Gastroesophageal sphincter (tissue), 3 donors: Measurements from ENCODE around the gene TXNL4B.

ENCODE experiments used
- EP300 ChIP-seq: sonication (generic); formaldehyde crosslinking; IDR thresholded peaks from one replicate; pipeline ENCODE4 v1.6.1; 2017; ENCODE audit warnings: antibody characterized with exemption, mild to moderate bottlenecking
- POLR2A ChIP-seq, 2 donors: fragments of 450-650 bp; IDR thresholded peaks; one replicate each; pipeline ENCODE4 v1.6.1; 2017; ENCODE audit warnings: antibody characterized with exemption in 2 of 2, mild to moderate bottlenecking in 2 of 2, moderate library complexity in 1 of 2
- POLR2AphosphoS5 ChIP-seq: sonication (generic); formaldehyde crosslinking; IDR thresholded peaks from one replicate; pipeline ENCODE4 v1.6.1; 2017; ENCODE audit warnings: antibody characterized with exemption
- TF ChIP-seq, protein P1 (sequence below), 4 experiments: fragments of 200-600 bp in 2 of 4; fragments of 450-650 bp in 2 of 4; sonication (generic) in 1 of 4; IDR thresholded peaks; one replicate each; pipeline ENCODE4 v1.5.1; 2017 to 2019; ENCODE audit warnings: antibody characterized with exemption in 4 of 4, mild to moderate bottlenecking in 2 of 4, moderate library complexity in 2 of 4

DNA sequence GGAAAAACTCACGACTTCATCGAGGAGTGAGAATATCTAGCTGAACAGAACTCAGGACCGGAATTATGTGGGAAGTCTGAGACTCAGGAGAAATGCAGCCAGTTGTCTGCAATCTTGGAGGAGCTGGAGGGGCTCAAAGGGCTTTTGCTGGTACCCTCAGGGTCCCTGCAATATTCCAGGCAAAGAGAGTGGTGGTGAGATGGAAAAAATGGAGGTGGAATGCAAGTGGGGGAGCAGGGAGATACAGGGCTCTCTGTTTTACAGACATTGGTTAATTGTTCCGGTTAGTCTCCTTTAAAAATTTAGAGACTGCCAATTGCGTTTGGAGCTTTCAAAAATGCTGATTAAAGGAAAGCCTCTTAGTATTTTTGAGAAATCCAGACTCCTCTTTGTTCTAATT is 57.3 kb downstream of the TXNL4B start:
- TF ChIP-seq, protein P1, sequence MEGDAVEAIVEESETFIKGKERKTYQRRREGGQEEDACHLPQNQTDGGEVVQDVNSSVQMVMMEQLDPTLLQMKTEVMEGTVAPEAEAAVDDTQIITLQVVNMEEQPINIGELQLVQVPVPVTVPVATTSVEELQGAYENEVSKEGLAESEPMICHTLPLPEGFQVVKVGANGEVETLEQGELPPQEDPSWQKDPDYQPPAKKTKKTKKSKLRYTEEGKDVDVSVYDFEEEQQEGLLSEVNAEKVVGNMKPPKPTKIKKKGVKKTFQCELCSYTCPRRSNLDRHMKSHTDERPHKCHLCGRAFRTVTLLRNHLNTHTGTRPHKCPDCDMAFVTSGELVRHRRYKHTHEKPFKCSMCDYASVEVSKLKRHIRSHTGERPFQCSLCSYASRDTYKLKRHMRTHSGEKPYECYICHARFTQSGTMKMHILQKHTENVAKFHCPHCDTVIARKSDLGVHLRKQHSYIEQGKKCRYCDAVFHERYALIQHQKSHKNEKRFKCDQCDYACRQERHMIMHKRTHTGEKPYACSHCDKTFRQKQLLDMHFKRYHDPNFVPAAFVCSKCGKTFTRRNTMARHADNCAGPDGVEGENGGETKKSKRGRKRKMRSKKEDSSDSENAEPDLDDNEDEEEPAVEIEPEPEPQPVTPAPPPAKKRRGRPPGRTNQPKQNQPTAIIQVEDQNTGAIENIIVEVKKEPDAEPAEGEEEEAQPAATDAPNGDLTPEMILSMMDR (IDR thresholded peaks at IDR 0.05) = no peak
- TF ChIP-seq EP300 (no peak), POLR2AphosphoS5 (no peak), POLR2A (IDR thresholded peaks at IDR 0.05) (no peak)
